Hepatocyte (in vitro differentiated cells): ENCODE results near the gene SOST. TPM values are rescaled to one million over a fixed set of nuclear protein-coding genes. Genes with fewer than 3 reads are reported as not detected.

Source experiments
- DNase-seq: peaks from one replicate; pipeline ENCODE4 v3.0.0-alpha.2; 2016; ENCODE audit warnings: low spot score
- H2AFZ ChIP-seq: fragments of 200-600 bp; sonication (generic); 2 replicates; pipeline ENCODE4 v1.6.0; 2016; ENCODE audit warnings: antibody characterized with exemption, mild to moderate bottlenecking
- H3K27ac ChIP-seq: fragments of 200-600 bp; sonication (generic); 2 replicates; pipeline ENCODE4 v1.5.1; 2016; ENCODE audit warnings: mild to moderate bottlenecking
- H3K27me3 ChIP-seq: fragments of 200-600 bp; sonication (generic); 2 replicates; pipeline ENCODE4 v1.6.1; 2016
- H3K36me3 ChIP-seq: fragments of 200-600 bp; sonication (generic); replicated peaks from 2 replicates; pipeline ENCODE4 v1.5.1; 2016; ENCODE audit warnings: low read depth; ENCODE audit not compliant: insufficient read depth
- H3K4me1 ChIP-seq: fragments of 200-600 bp; sonication (generic); 2 replicates; pipeline ENCODE4 v1.5.1; 2016; ENCODE audit warnings: mild to moderate bottlenecking, moderate library complexity; ENCODE audit not compliant: insufficient read depth
- H3K4me2 ChIP-seq: fragments of 200-600 bp; sonication (generic); 2 replicates; pipeline ENCODE4 v1.6.0; 2016
- H3K4me3 ChIP-seq: fragments of 200-600 bp; sonication (generic); 2 replicates; pipeline ENCODE4 v1.5.1; 2016; ENCODE audit warnings: mild to moderate bottlenecking
- H3K79me2 ChIP-seq: fragments of 200-600 bp; sonication (generic); 2 replicates; pipeline ENCODE4 v1.6.0; 2017; ENCODE audit warnings: mild to moderate bottlenecking
- H3K9me2 ChIP-seq: fragments of 200-600 bp; sonication (generic); replicated peaks from 2 replicates; pipeline ENCODE4 v1.6.0; 2017; ENCODE audit warnings: mild to moderate bottlenecking; ENCODE audit not compliant: insufficient read depth
- H3K9me3 ChIP-seq: fragments of 200-600 bp; sonication (generic); 2 replicates; pipeline ENCODE4 v1.5.1; 2016; ENCODE audit warnings: low read depth, mild to moderate bottlenecking
- H4K20me1 ChIP-seq: fragments of 200-600 bp; sonication (generic); 2 replicates; pipeline ENCODE4 v1.6.0; 2016; ENCODE audit warnings: mild to moderate bottlenecking; ENCODE audit not compliant: insufficient read depth, poor library complexity, severe bottlenecking
- CTCF ChIP-seq: fragments of 200-600 bp; sonication (generic); IDR thresholded peaks from 2 replicates; pipeline ENCODE4 v1.5.1; 2016; ENCODE audit warnings: antibody characterized with exemption, mild to moderate bottlenecking; ENCODE audit not compliant: poor library complexity
- EZH2 ChIP-seq: fragments of 200-600 bp; sonication (generic); IDR thresholded peaks from 2 replicates; pipeline ENCODE4 v1.6.1; 2016; ENCODE audit warnings: antibody characterized with exemption, mild to moderate bottlenecking, borderline replicate concordance
- EZH2phosphoT487 ChIP-seq: fragments of 200-600 bp; sonication (generic); IDR thresholded peaks from one replicate; pipeline ENCODE4 v1.6.1; 2018; ENCODE audit warnings: antibody characterized with exemption, mild to moderate bottlenecking, low read depth, moderate library complexity; ENCODE audit not compliant: unreplicated experiment, severe bottlenecking
- WGBS: methylation state at CpG from one replicate; pipeline ENCODE4 v1.1.6; 2016; ENCODE audit warnings: low lambda C conversion rate; ENCODE audit errors: missing lambda C conversion rate; 5-methylcytosine and 5-hydroxymethylcytosine counted together
- polyA plus RNA-seq: library from polyadenylated mRNA; unstranded; fragments of >200 nt; fragmentation: Nextera tagmentation; extraction: Ambion mirVana; gene quantifications from 2 replicates; pipeline ENCODE4 v1.2.1, GENCODE V29; 2016
- total RNA-seq: library from RNA; depleted of rRNA; stranded (reverse); fragments of >200 nt; gene quantifications from 2 replicates; pipeline ENCODE4 v1.2.3, GENCODE V29; 2014

The SOST gene
- total RNA-seq (not detected in 2 replicates), polyA plus RNA-seq (not detected in 2 replicates)

- Histone ChIP-seq H3K9me3 (no peaks in the 10 kb centered on the region), H3K9me2 (no peaks in the 10 kb centered on the region), H3K27me3 (peaks cover 34% of the 10 kb centered on the region), H3K4me2 (no peak within 1 kb of the TSS), H3K36me3 (no peaks in the 10 kb centered on the region), H3K79me2 (no peaks in the 10 kb centered on the region), H3K27ac (no peak within 1 kb of the TSS), H2AFZ (no peak within 1 kb of the TSS), H3K4me3 (no peak within 1 kb of the TSS), H3K4me1 (peaks cover 2% of the 10 kb centered on the region), H4K20me1 (no peaks in the 10 kb centered on the region)
- 81% methylated on average over 24 of the region's 24 CpGs for WGBS
- no peak for DNase-seq
- TF ChIP-seq EZH2 (no peak), CTCF (no peak), EZH2phosphoT487 (no peak)
These were observed at the start of gene SOST for GRCh38 chr17:43758497-43759174. SOST (minus strand) TSS chr17:43758791; CDS start chr17:43758741, 50 bp downstream.

DNA sequence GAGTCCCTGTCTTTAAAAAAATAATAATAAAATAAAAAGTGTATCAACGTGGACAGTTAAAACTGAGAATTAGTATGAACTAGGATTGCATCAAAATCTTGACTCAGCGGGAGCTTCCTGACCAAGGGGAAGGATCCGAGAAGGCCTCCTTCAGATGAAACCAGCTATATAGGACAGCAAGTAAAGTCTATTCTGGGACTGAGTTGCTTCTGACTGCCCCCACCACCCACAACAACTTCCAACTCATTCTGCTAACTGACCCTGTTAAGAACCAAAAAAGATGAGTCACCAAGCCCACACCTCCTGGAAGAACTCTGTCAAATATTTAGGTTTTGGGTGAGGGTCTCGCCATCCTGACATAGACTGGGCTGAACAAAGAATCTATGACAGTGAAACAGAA lies 49.5 kb upstream of the SOST start:
- no peak for DNase-seq
- Histone ChIP-seq H3K27me3 (no peaks in the 10 kb centered on the region), H4K20me1 (no peaks in the 10 kb centered on the region), H3K9me3 (no peaks in the 10 kb centered on the region), H3K4me1 (no peaks in the 10 kb centered on the region), H3K4me3 (no peak overlapping the region), H3K36me3 (no peaks in the 10 kb centered on the region), H2AFZ (no peak overlapping the region), H3K4me2 (no peak overlapping the region), H3K79me2 (no peaks in the 10 kb centered on the region), H3K9me2 (no peaks in the 10 kb centered on the region), H3K27ac (no peak overlapping the region)
- no peak for TF ChIP-seq EZH2phosphoT487
- TF ChIP-seq CTCF: no peak
- TF ChIP-seq EZH2: no peak
- WGBS: 94% methylated on average over 4 of the region's 4 CpGs

- no peaks in the 10 kb centered on the region for H3K9me3 ChIP-seq
These were observed 46.5 kb upstream of the SOST start for GRCh38 chr17:43805117-43805516.

More at GRCh38 chr17:43805117-43805516, 46.5 kb upstream of the SOST start:
- TF ChIP-seq EZH2 (no peak), EZH2phosphoT487 (no peak), CTCF (no peak)
- H3K4me1 ChIP-seq: no peaks in the 10 kb centered on the region
- no peaks in the 10 kb centered on the region for H3K79me2 ChIP-seq
- no peak overlapping the region for H3K27ac ChIP-seq
- H4K20me1 ChIP-seq: no peaks in the 10 kb centered on the region
- H3K9me2 ChIP-seq: no peaks in the 10 kb centered on the region
- H3K4me3 ChIP-seq: no peak overlapping the region
- no peaks in the 10 kb centered on the region for H3K27me3 ChIP-seq
- no peak overlapping the region for H3K4me2 ChIP-seq
- no peak overlapping the region for H2AFZ ChIP-seq
- no peak for DNase-seq
- H3K36me3 ChIP-seq: no peaks in the 10 kb centered on the region
